Type B pancreatic cell (in vitro differentiated cells): Measurements from ENCODE around the gene LENG1. TPM values are rescaled to one million over a fixed set of nuclear protein-coding genes. Genes with fewer than 3 reads are reported as not detected.

Source experiments
- DNase-seq: peaks from one replicate; pipeline ENCODE4 v3.0.0; 2021; ENCODE audit warnings: mixed read lengths; ENCODE audit not compliant: unreplicated experiment; ENCODE audit errors: extremely low spot score
- H3K27ac Mint-ChIP-seq: 2 replicates; pipeline ENCODE4 v1.8.0; 2021; ENCODE audit warnings: mild to moderate bottlenecking, mixed read lengths
- H3K27me3 Mint-ChIP-seq: 2 replicates; pipeline ENCODE4 v1.8.0; 2021; ENCODE audit warnings: mixed read lengths
- H3K36me3 Mint-ChIP-seq: 2 replicates; pipeline ENCODE4 v1.8.0; 2021; ENCODE audit warnings: mixed read lengths
- H3K4me1 Mint-ChIP-seq: one replicate; pipeline ENCODE4 v1.8.0; 2021; ENCODE audit warnings: mixed read lengths; ENCODE audit not compliant: unreplicated experiment
- H3K4me3 Mint-ChIP-seq: 2 replicates; pipeline ENCODE4 v1.8.0; 2021; ENCODE audit warnings: mild to moderate bottlenecking, mixed read lengths
- H3K9me3 Mint-ChIP-seq: 2 replicates; pipeline ENCODE4 v1.8.0; 2021; ENCODE audit warnings: mixed read lengths
- CTCF ChIP-seq: fragments of 200-600 bp; sonication (generic); conservative IDR thresholded peaks from 2 replicates; pipeline ENCODE4 v1.5.0; 2021; ENCODE audit warnings: antibody characterized with exemption, mild to moderate bottlenecking
- total RNA-seq: library from RNA; stranded (reverse); gene quantifications from 2 replicates; pipeline ENCODE4 v1.2.1, GENCODE V29; 2021; ENCODE audit warnings: low replicate concordance

LENG1 gene
- total RNA-seq, 1 donor from 2014 or later, result 6.6 TPM

- DNase-seq, result no peak
- H3K4me1 Mint-ChIP-seq, result peaks cover 31% of the 10 kb centered on the region
- H3K27me3 Mint-ChIP-seq, result no peaks in the 10 kb centered on the region
- peaks cover 6% of the 10 kb centered on the region for H3K36me3 Mint-ChIP-seq
- peak overlapping the region; percentile 92 for H3K4me3 Mint-ChIP-seq
- H3K9me3 Mint-ChIP-seq, result no peaks in the 10 kb centered on the region
- H3K27ac Mint-ChIP-seq, result peak overlapping the region; percentile 92
- no peak for TF ChIP-seq CTCF
Measured at GRCh38 chr19:54162241-54162805, 2.8 kb upstream of the LENG1 start.

DNA sequence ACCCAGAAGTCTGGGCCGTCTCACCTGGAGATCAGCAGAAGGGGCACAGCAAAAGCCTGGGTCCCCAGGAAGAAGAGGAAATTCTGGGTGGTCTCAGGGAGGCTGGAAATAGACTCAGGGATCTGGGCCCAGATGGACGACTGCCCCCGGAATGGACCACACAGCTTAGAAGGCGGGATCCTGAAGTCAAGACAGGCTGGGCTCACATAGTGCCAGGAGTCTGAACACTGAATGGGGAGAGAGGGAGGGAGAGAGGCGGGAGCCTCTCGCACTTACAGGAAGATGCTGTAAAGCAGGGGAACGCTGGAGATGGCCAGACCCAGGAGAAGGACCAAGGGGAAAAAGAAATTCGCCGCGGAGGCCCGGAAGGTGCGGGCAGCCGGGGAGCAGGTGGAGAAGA is 1.3 kb upstream of the LENG1 start:
- Mint-ChIP-seq H3K27me3 (no peaks in the 10 kb centered on the region), H3K4me3 (peak overlapping the region; percentile 100), H3K27ac (peak overlapping the region; percentile 99), H3K4me1 (peaks cover 31% of the 10 kb centered on the region), H3K9me3 (no peaks in the 10 kb centered on the region), H3K36me3 (peaks cover 13% of the 10 kb centered on the region)
- no peak for DNase-seq
- TF ChIP-seq CTCF, result no peak

GRCh38 chr19:54160182-54160811 is 776 bp upstream of the LENG1 start:
- peak overlapping the region; percentile 99 for H3K27ac Mint-ChIP-seq
- peaks cover 10% of the 10 kb centered on the region for H3K36me3 Mint-ChIP-seq
- H3K27me3 Mint-ChIP-seq, result no peaks in the 10 kb centered on the region
- H3K4me1 Mint-ChIP-seq, result peaks cover 31% of the 10 kb centered on the region
- TF ChIP-seq CTCF, result no peak
- no peak for DNase-seq
- H3K4me3 Mint-ChIP-seq, result peak overlapping the region; percentile 100
- H3K9me3 Mint-ChIP-seq, result no peaks in the 10 kb centered on the region

DNA sequence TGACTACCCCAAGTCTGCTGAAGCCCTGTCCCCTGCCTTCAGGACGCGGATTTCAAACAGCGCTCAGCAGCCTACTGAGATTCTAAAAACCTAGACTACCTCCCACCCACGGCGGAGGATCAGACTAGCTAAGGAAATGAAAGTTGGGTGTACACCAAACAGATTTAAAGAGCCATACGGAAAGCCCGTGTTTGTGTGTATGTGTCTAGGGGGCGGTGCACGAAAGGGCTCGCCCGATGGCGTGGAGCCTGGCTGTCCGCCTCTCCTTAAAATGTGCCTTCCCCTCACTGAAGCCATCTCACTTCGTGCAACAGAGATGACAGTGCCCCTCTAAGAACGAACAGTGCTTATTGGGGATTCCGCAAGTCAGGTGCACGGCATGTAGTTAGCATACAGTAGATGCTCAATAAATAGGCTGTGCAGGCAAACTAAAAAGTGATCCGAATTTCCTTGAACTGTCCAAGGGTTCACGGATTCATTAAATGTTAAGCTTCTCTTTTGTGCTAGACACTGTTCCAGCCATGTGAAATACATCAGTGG is 639 bp downstream of the LENG1 start:
- Mint-ChIP-seq H3K4me3 (peak overlapping the region; percentile 100), H3K36me3 (peaks cover 14% of the 10 kb centered on the region), H3K27me3 (no peaks in the 10 kb centered on the region), H3K27ac (peak overlapping the region; percentile 99), H3K4me1 (peaks cover 26% of the 10 kb centered on the region), H3K9me3 (no peaks in the 10 kb centered on the region)
- no peak for TF ChIP-seq CTCF
- DNase-seq, result no peak

GRCh38 chr19:54156953-54157352 is 2.6 kb downstream of the LENG1 start:
- H3K9me3 Mint-ChIP-seq, result no peaks in the 10 kb centered on the region
- DNase-seq, result no peak
- H3K4me3 Mint-ChIP-seq, result peak overlapping the region; percentile 81
- no peak for TF ChIP-seq CTCF
- H3K27me3 Mint-ChIP-seq, result no peaks in the 10 kb centered on the region
- peaks cover 17% of the 10 kb centered on the region for H3K36me3 Mint-ChIP-seq
- peak overlapping the region; percentile 92 for H3K27ac Mint-ChIP-seq
- peaks cover 17% of the 10 kb centered on the region for H3K4me1 Mint-ChIP-seq
